Common myeloid progenitor, CD34-positive (primary cell): Measurements from ENCODE around the gene XRCC1.

Experiments
- CTCF ChIA-PET: fragments of 350-600 bp; sonication (Branson Sonifier 250); formaldehyde crosslinking; loops from one replicate; lab custom pipeline; 2021; ENCODE audit warnings: antibody characterized with exemption; lab: Charles Lee
- POLR2A ChIA-PET: fragments of 350-600 bp; sonication (Branson Sonifier 250); formaldehyde crosslinking; loops from one replicate; lab custom pipeline; 2021; ENCODE audit warnings: antibody characterized with exemption; lab: Charles Lee
- DNase-seq, 3 donors: peaks; one replicate each; pipeline versions ENCODE4 v3.0.0 to v3.0.0-alpha.2; 2013
- H3K27ac ChIP-seq, 2 experiments: 1 replicate in 1 of 2; 2 replicates in 1 of 2; pipeline ENCODE4 v1.7.0; 2013; ENCODE audit warnings: inconsistent platforms in 2 of 2, low read length in 2 of 2, mild to moderate bottlenecking in 2 of 2, low read depth in 1 of 2, moderate library complexity in 1 of 2; ENCODE audit not compliant: severe bottlenecking in 2 of 2, insufficient read depth in 1 of 2, poor library complexity in 1 of 2
- H3K27me3 ChIP-seq, 5 experiments: replicated peaks in 2 of 5; 1 replicate in 3 of 5; 2 replicates in 2 of 5; pipeline versions ENCODE4 v1.6.1 to v1.7.0; 2013; ENCODE audit warnings: low read length in 4 of 5, mild to moderate bottlenecking in 2 of 5, moderate library complexity in 2 of 5, inconsistent platforms in 1 of 5; ENCODE audit not compliant: insufficient read depth in 5 of 5, control insufficient read depth in 4 of 5
- H3K36me3 ChIP-seq, 4 experiments: 1 replicate in 2 of 4; 2 replicates in 2 of 4; pipeline versions ENCODE4 v1.6.1 to v1.7.0; 2013; ENCODE audit warnings: low read length in 3 of 4, control low read depth in 1 of 4, mild to moderate bottlenecking in 1 of 4; ENCODE audit not compliant: control insufficient read depth in 4 of 4, insufficient read depth in 4 of 4
- H3K4me1 ChIP-seq, 4 experiments: 1 replicate in 3 of 4; 2 replicates in 1 of 4; pipeline versions ENCODE4 v1.6.1 to v1.7.1; 2013; ENCODE audit warnings: low read length in 3 of 4, mild to moderate bottlenecking in 3 of 4, control low read depth in 1 of 4, inconsistent platforms in 1 of 4, moderate library complexity in 1 of 4; ENCODE audit not compliant: control insufficient read depth in 4 of 4, insufficient read depth in 4 of 4; ENCODE audit errors: control extremely low read depth in 1 of 4
- H3K4me3 ChIP-seq, 7 experiments: 1 replicate in 4 of 7; 2 replicates in 3 of 7; pipeline versions ENCODE4 v1.5.1 to v1.7.0; 2013; ENCODE audit warnings: mild to moderate bottlenecking in 7 of 7, low read length in 6 of 7, moderate library complexity in 6 of 7, inconsistent platforms in 2 of 7, low read depth in 2 of 7, control low read depth in 1 of 7; ENCODE audit not compliant: insufficient read depth in 4 of 7, control insufficient read depth in 1 of 7; ENCODE audit errors: extremely low read depth in 1 of 7
- H3K9me3 ChIP-seq, 5 experiments: 1 replicate in 4 of 5; 2 replicates in 1 of 5; pipeline versions ENCODE4 v1.6.1 to v1.7.1; 2013; ENCODE audit warnings: low read length in 4 of 5, mild to moderate bottlenecking in 2 of 5, inconsistent platforms in 1 of 5, low read depth in 1 of 5, moderate library complexity in 1 of 5; ENCODE audit not compliant: control insufficient read depth in 4 of 5, insufficient read depth in 2 of 5; ENCODE audit errors: control extremely low read depth in 1 of 5
- WGBS: methylation state at CpG from one replicate; pipeline ENCODE4 v1.1.5; 2013; ENCODE audit not compliant: insufficient coverage; 5-methylcytosine and 5-hydroxymethylcytosine counted together

Gene XRCC1

DNA sequence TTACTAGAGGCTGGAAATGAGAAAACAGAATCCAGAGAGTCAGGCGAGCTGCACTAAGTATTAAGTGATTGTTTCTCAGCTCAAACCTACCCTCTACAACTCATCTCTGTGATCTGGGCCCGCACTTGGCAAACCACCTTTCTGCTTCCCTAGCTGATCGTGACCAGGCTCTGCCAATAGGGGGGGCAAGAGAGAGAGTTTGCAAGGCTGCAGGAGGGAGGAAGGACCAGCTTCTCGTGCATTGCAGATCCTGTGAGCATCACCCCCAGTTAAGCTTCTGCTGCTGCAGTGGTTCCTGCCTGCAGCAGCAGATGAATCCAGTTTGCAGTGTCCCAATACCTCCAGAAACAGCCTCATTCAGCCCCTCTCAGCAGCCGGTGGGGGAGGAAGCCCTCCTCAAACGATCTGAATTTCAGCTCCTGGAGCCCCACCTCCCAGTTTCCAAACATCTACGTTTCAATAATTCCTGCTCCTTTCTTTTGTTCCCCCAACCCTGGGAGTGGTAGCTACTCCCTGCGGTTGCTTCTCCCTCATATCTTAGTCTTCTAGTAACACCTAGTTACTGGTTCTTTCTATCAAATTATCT lies 20.0 kb downstream of the XRCC1 start:
- peak; percentile 79 to 92 (median 87) for DNase-seq
- CTCF ChIA-PET = interaction anchor here (0.7 to 14.5 kb wide), 22 partner anchors 8 to 123 kb away, joined by 3 to 247 read pairs (median 6); partner anchors contain the start of genes IRGQ, PINLYP, XRCC1 and ZNF575
- H3K36me3 ChIP-seq = peaks cover 4 to 58% (median 34%) of the 10 kb centered on the region in 4 experiments

DNA sequence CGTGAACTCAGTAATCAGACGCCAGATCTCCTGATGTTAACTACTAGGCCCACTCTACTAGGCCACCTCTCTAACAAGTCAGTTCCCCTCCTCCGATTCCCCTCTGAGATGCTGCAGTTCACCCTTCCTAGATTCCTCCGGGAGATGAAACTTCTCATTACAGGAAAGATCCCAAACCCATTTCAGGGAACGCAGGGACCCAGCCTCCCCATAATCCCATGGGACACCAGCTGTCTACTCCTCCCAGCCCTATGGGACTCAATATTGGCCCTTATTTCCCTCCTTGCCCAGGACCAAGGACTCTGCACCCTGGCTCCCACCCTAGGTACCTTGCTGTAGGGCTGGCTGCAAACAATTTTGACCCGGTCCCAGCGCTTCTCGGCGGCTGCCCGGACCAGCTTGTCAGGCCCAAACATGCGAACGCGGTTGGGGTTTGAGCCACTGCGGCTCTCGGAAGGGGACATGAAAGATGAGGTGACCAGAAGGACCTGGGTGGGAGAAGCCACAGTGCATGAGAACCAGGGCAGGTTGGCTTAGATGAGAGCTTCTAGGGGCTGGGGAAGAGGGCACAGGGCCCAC lies 20.9 kb downstream of the XRCC1 start:
- DNase-seq = no peak
- Histone ChIP-seq H3K9me3 (no peaks in the 10 kb centered on the region), H3K36me3 (peaks cover 4 to 60% (median 39%) of the 10 kb centered on the region in 4 experiments), H3K27me3 (no peaks in the 10 kb centered on the region), H3K27ac (no peak overlapping the region), H3K4me3 (no peak overlapping the region), H3K4me1 (no peaks in the 10 kb centered on the region)
- 96% methylated on average over 15 of the region's 15 CpGs for WGBS
- ChIA-PET CTCF (interaction anchor here (0.7 to 14.5 kb wide), 15 partner anchors 9 to 114 kb away, joined by 3 to 247 read pairs (median 9); partner anchors contain the start of genes IRGQ, ZNF575 and ZNF576), POLR2A (interaction anchor here (1.4 kb wide), 1 partner anchor 41 kb away, joined by 8 read pairs; no protein-coding TSS in a partner anchor)

More for the DNA sequence above, 20.0 kb downstream of the XRCC1 start:
- H3K9me3 ChIP-seq = no peaks in the 10 kb centered on the region
- H3K4me1 ChIP-seq = peaks cover 0 to under 1% (median 0%) of the 10 kb centered on the region in 4 experiments
- POLR2A ChIA-PET = interaction anchor here (0.7 to 1.4 kb wide), 2 partner anchors 35 to 40 kb away, joined by 3 to 8 read pairs; no protein-coding TSS in a partner anchor
- 40% methylated on average over 6 of the region's 8 CpGs for WGBS
- H3K27me3 ChIP-seq = no peaks in the 10 kb centered on the region
- H3K4me3 ChIP-seq = no peak overlapping the region
- no peak overlapping the region for H3K27ac ChIP-seq

DNA sequence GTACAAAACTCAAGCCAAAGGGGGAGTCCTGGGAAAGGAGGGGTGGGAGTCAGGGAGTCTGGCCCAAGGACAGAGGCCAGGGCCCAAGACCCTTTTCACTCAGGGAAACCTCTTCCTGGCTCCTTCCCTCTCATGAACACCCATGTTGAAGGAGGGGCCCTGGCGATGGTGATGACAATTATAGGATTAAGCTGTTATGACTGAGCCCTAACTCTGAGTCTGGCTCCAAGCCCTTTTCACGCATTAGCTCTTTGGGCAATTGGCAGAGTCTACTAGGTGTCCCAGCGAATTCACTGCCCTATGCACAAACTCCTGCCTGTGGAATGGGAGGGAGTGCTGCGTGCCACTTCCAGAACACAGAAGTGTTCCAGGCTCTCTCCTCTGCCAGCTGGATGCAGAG lies 21.7 kb downstream of the XRCC1 start:
- Histone ChIP-seq H3K9me3 (no peaks in the 10 kb centered on the region), H3K4me3 (no peak overlapping the region), H3K27ac (no peak overlapping the region), H3K36me3 (peaks cover 4 to 63% (median 41%) of the 10 kb centered on the region in 4 experiments), H3K4me1 (no peaks in the 10 kb centered on the region), H3K27me3 (no peaks in the 10 kb centered on the region)
- ChIA-PET POLR2A (interaction anchor here (0.7 kb wide), 1 partner anchor 43 kb away, joined by 3 read pairs; no protein-coding TSS in a partner anchor), CTCF (interaction anchor here (0.6 to 14.5 kb wide), 6 partner anchors 10 to 73 kb away, joined by 3 to 247 read pairs (median 4); partner anchors contain the start of genes IRGQ, ZNF575 and ZNF576)
- no peak for DNase-seq
- 100% methylated on average over 3 of the region's 4 CpGs for WGBS

DNA sequence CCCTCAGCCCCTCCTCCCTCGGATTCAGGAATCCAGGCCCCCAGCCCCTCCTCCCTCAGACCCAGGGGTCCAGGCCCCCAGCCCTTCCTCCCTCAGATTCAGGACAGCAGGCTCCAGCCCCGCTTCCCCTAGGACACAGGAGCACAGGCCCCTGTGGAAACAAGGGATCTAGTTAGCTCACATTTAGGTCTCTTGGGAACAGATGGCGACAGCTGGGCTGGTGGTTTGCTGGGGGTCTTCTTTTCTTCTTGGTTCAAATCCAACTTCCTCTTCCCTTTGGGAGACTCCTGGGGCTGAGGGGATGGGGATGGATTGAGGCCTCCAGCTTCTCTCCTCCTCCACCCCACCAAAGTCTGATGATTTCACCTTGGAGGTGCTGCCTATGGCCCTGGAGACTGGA lies 22.7 kb downstream of the XRCC1 start:
- H3K27me3 ChIP-seq = no peaks in the 10 kb centered on the region
- H3K27ac ChIP-seq = no peak overlapping the region
- H3K9me3 ChIP-seq = no peaks in the 10 kb centered on the region
- DNase-seq = no peak
- no peaks in the 10 kb centered on the region for H3K4me1 ChIP-seq
- peaks cover 4 to 59% (median 38%) of the 10 kb centered on the region in 4 experiments for H3K36me3 ChIP-seq
- WGBS = no CpG with 5 or more reads among the region's 3 CpGs
- ChIA-PET CTCF (interaction anchor here (0.8 to 14.5 kb wide), 6 partner anchors 11 to 116 kb away, joined by 3 to 247 read pairs (median 4); partner anchors contain the start of genes IRGQ, ZNF575 and ZNF576), POLR2A (no interaction called here)
- no peak overlapping the region for H3K4me3 ChIP-seq

DNA sequence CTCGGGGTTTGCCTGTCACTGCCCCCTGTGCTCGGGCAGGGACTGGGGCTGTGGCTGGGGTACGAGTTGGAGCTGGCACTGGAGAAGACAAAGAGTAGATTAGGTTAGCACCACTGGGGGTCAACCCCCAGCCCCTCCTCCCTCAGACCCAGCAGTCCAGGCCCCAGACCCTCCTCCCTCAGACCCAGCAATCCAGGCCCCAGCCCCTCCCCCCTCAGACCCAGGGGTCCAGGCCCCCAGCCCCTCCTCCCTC lies 23.2 kb downstream of the XRCC1 start:
- ChIA-PET CTCF (interaction anchor here (0.8 to 14.5 kb wide), 3 partner anchors 14 to 116 kb away, joined by 3 to 247 read pairs (median 111); partner anchors contain the start of genes IRGQ, ZNF575 and ZNF576), POLR2A (no interaction called here)
- Histone ChIP-seq H3K27me3 (no peaks in the 10 kb centered on the region), H3K27ac (no peak overlapping the region), H3K36me3 (peaks cover 4 to 56% (median 38%) of the 10 kb centered on the region in 4 experiments), H3K9me3 (no peaks in the 10 kb centered on the region), H3K4me3 (no peak overlapping the region), H3K4me1 (no peaks in the 10 kb centered on the region)
- no peak for DNase-seq
- 82% methylated on average over 2 of the region's 3 CpGs for WGBS

DNA sequence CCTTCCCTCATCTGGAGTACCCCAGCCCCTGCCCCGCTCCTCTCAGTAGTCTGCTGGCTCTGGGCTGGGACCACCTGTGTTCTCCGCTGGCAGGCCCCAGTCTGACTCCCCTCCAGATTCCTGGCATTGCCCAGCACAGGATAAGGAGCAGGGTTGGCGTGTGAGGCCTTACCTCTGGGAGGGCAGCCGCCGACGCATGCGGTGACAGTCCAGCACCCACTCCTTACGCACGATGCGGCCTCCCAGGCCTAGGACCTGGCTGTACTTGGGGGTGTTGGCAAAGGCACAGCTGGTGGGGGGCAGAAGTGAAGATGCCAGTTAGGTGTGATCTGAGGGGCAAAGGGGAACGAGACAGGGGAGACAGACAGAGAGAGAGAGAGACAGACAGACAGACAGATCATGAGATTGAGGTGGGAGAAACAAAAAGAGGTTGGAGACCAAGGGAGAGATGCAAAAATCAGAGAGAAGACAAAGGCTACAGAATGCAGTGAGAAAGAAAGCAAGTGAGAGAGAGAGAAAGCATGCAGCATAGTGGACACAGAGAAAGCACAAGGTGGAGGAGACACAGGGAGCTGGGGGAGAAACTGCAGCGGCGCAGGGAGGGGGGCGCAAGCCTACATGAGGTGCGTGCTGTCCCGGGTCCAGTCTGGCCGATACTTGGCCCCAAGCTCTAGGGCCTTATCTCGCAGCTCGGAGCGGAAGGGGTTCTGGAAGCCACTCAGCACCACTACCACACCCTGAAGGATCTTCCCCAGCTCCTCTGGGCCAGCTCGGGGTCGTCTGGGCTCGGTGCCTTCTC lies 23.7 kb downstream of the XRCC1 start:
- DNase-seq = no peak
- 94% methylated on average over 22 of the region's 23 CpGs for WGBS
- no peaks in the 10 kb centered on the region for H3K9me3 ChIP-seq
- no peaks in the 10 kb centered on the region for H3K27me3 ChIP-seq
- no peak overlapping the region for H3K27ac ChIP-seq
- H3K4me3 ChIP-seq = no peak overlapping the region
- no peaks in the 10 kb centered on the region for H3K4me1 ChIP-seq
- CTCF ChIA-PET = interaction anchor here (7.7 to 14.5 kb wide), 2 partner anchors 14 to 42 kb away, joined by 111 to 247 read pairs; partner anchors contain the start of genes IRGQ, ZNF575 and ZNF576
- H3K36me3 ChIP-seq = peaks cover 4 to 58% (median 40%) of the 10 kb centered on the region in 4 experiments
- POLR2A ChIA-PET = no interaction called here
